WTC11 (cell line): ENCODE measurements around the gene SNX19. TPM values are rescaled to one million over a fixed set of nuclear protein-coding genes. Genes with fewer than 3 reads are reported as not detected.

Source experiments
- ATAC-seq: fragments of 200-7000 bp; cut with Tn5 transposase; 2 replicates; pipeline ENCODE4 v1.10.0; 2021; ENCODE audit warnings: mild to moderate bottlenecking, moderate library complexity
- CTCF ChIA-PET: fragments of 300-600 bp; sonication (Branson Sonifier 250); formaldehyde crosslinking; loops from one replicate; lab custom pipeline; 2021; ENCODE audit warnings: antibody characterized with exemption; lab: Charles Lee
- POLR2A ChIA-PET: fragments of 350-600 bp; sonication (Branson Sonifier 250); formaldehyde crosslinking; loops from one replicate; lab custom pipeline; 2021; ENCODE audit warnings: antibody characterized with exemption; lab: Charles Lee
- DNase-seq: peaks from one replicate; pipeline ENCODE4 v3.0.0; 2021; ENCODE audit warnings: low spot score
- H3K27ac Mint-ChIP-seq: 2 replicates; pipeline ENCODE4 v1.8.0; 2021; ENCODE audit warnings: mixed read lengths
- H3K27me3 Mint-ChIP-seq: 2 replicates; pipeline ENCODE4 v1.8.0; 2021; ENCODE audit warnings: low read depth, mild to moderate bottlenecking, moderate library complexity, mixed read lengths
- H3K36me3 Mint-ChIP-seq: 2 replicates; pipeline ENCODE4 v1.8.0; 2021; ENCODE audit warnings: mixed read lengths
- H3K4me1 Mint-ChIP-seq: 2 replicates; pipeline ENCODE4 v1.8.0; 2022; ENCODE audit warnings: mixed read lengths
- H3K4me3 Mint-ChIP-seq: 2 replicates; pipeline ENCODE4 v1.8.0; 2021; ENCODE audit warnings: mild to moderate bottlenecking, moderate library complexity, mixed read lengths
- H3K9me3 Mint-ChIP-seq: 2 replicates; pipeline ENCODE4 v1.8.0; 2021; ENCODE audit warnings: mixed read lengths
- CREM ChIP-seq: sonication (generic); formaldehyde crosslinking; IDR thresholded peaks from 2 replicates; pipeline ENCODE4 v1.8.1; 2022; ENCODE audit warnings: mild to moderate bottlenecking, missing genetic modification reagents, moderate library complexity
- IRF2 ChIP-seq: sonication (generic); formaldehyde crosslinking; IDR thresholded peaks from 2 replicates; pipeline ENCODE4 v1.8.0; 2022; ENCODE audit warnings: low read depth, missing genetic modification reagents, borderline replicate concordance
- JUN ChIP-seq: sonication (generic); formaldehyde crosslinking; IDR thresholded peaks from 2 replicates; pipeline ENCODE4 v1.8.0; 2023; ENCODE audit warnings: mild to moderate bottlenecking, missing genetic modification reagents
- NFATC4 ChIP-seq: fragments of 250-450 bp; sonication (Bioruptor Pico); IDR thresholded peaks from 2 replicates; pipeline ENCODE4 v1.9.0; 2021; ENCODE audit warnings: mild to moderate bottlenecking
- NR2C2 ChIP-seq: sonication (generic); formaldehyde crosslinking; IDR thresholded peaks from 2 replicates; pipeline ENCODE4 v1.8.0; 2022; ENCODE audit warnings: mild to moderate bottlenecking, missing genetic modification reagents
- OVOL2 ChIP-seq: fragments of 250-450 bp; sonication (Bioruptor Pico); IDR thresholded peaks from 2 replicates; pipeline ENCODE4 v1.9.0; 2021; ENCODE audit warnings: mild to moderate bottlenecking, borderline replicate concordance
- RELA ChIP-seq: sonication (generic); formaldehyde crosslinking; IDR thresholded peaks from 2 replicates; pipeline ENCODE4 v1.8.1; 2022; ENCODE audit warnings: missing genetic modification reagents, mild to moderate bottlenecking, borderline replicate concordance
- RORB ChIP-seq: fragments of 250-450 bp; sonication (Bioruptor Pico); IDR thresholded peaks from 2 replicates; pipeline ENCODE4 v1.9.0; 2021; ENCODE audit warnings: mild to moderate bottlenecking
- SMAD3 ChIP-seq: sonication (generic); formaldehyde crosslinking; IDR thresholded peaks from 2 replicates; pipeline ENCODE4 v1.8.0; 2022; ENCODE audit warnings: missing genetic modification reagents, mild to moderate bottlenecking, borderline replicate concordance
- SMAD4 ChIP-seq: sonication (generic); formaldehyde crosslinking; IDR thresholded peaks from 2 replicates; pipeline ENCODE4 v1.8.0; 2022; ENCODE audit warnings: mild to moderate bottlenecking, missing genetic modification reagents
- TP53 ChIP-seq: sonication (generic); formaldehyde crosslinking; IDR thresholded peaks from 2 replicates; pipeline ENCODE4 v1.8.1; 2023; ENCODE audit warnings: mild to moderate bottlenecking, missing genetic modification reagents
- ZNF138 ChIP-seq: sonication (generic); formaldehyde crosslinking; conservative IDR thresholded peaks from 2 replicates; pipeline ENCODE4 v1.8.1; 2022; ENCODE audit warnings: mild to moderate bottlenecking, moderate library complexity, missing genetic modification reagents
- ZNF263 ChIP-seq: sonication (generic); formaldehyde crosslinking; IDR thresholded peaks from 2 replicates; pipeline ENCODE4 v1.8.1; 2022; ENCODE audit warnings: low read depth, mild to moderate bottlenecking, moderate library complexity, missing genetic modification reagents
- ZNF317 ChIP-seq: sonication (generic); formaldehyde crosslinking; IDR thresholded peaks from 2 replicates; pipeline ENCODE4 v1.8.1; 2023; ENCODE audit warnings: low read depth, mild to moderate bottlenecking, moderate library complexity, missing genetic modification reagents, borderline replicate concordance
- total RNA-seq: library from RNA; stranded (reverse); gene quantifications from 3 replicates; pipeline ENCODE4 v1.2.3, GENCODE V29; 2021
- TF ChIP-seq, protein P1 (sequence below): sonication (generic); formaldehyde crosslinking; IDR thresholded peaks from 2 replicates; pipeline ENCODE4 v1.8.1; 2023; ENCODE audit warnings: mild to moderate bottlenecking, missing genetic modification reagents, moderate library complexity
- TF ChIP-seq, protein P2 (sequence below): fragments of 250-450 bp; sonication (Bioruptor Pico); IDR thresholded peaks from 2 replicates; pipeline ENCODE4 v1.9.0; 2021; ENCODE audit warnings: moderate library complexity, mild to moderate bottlenecking, inconsistent platforms, borderline replicate concordance
- TF ChIP-seq, protein P3 (sequence below): sonication (generic); formaldehyde crosslinking; IDR thresholded peaks from 2 replicates; pipeline ENCODE4 v1.8.1; 2023; ENCODE audit warnings: mild to moderate bottlenecking, moderate library complexity, missing genetic modification reagents
- TF ChIP-seq, protein P4 (sequence below): fragments of 250-450 bp; sonication (Bioruptor Pico); IDR thresholded peaks from 2 replicates; pipeline ENCODE4 v1.9.0; 2021; ENCODE audit warnings: mild to moderate bottlenecking
- TF ChIP-seq, protein P5 (sequence below): sonication (generic); formaldehyde crosslinking; IDR thresholded peaks from 2 replicates; pipeline ENCODE4 v1.8.1; 2023; ENCODE audit warnings: mild to moderate bottlenecking, missing genetic modification reagents
- TF ChIP-seq, protein P6 (sequence below): fragments of 200-600 bp; IDR thresholded peaks from 2 replicates; pipeline ENCODE4 v1.8.0; 2022; ENCODE audit warnings: antibody characterized with exemption

The SNX19 gene
- total RNA-seq, 1 experiment from 2014 or later = 25.2 TPM

DNA sequence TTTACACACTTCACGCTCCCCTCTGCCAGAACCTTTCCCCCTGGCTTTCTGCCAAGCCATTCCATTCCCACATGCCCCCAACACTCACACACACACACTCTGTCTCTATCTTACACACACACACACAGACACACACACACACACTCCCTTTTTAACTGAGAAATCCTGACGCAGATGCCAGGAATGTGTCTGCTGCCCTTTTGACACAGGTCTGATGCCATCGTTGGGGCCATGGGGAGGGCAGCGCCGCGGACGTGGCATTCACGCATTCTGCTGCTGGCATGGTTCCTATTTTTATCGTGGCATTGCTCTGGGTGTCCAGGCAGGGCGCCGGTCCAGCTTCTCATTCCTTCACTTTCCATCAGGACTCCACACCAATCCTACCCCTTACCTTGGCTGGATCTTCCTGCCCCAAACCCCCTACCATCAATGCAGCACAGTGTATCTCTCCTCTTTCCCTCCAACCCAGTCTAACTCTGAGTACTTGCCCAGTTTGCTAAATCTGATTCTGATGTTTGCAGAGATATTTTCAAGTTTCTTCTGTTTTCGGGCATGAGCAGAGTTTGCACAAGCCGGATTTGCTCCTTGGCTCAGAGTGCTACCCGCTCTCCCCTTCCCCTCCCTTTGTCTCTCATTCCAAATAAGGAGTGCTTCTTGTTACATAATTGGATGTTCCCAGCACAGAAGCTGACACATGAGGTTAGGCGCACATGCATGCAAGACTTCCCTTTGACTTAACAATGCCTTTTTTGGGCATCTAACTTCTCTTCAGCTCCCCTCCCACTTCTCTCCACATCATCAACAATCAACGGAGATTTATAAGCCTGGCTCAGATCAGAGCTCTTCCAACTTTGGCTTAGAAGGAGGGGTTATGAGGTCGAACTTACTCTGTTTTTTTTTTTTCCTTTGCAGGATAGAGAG lies 18.8 kb downstream of the SNX19 start:
- Mint-ChIP-seq H3K27ac (0 out of 2 replicates have a peak overlapping the region, but pooled peaks have one; percentile 13), H3K4me1 (peaks cover 15% of the 10 kb centered on the region), H3K4me3 (no peak overlapping the region), H3K27me3 (no peaks in the 10 kb centered on the region), H3K36me3 (peaks cover 59% of the 10 kb centered on the region), H3K9me3 (no peaks in the 10 kb centered on the region)
- ChIA-PET POLR2A (no interaction called here), CTCF (no interaction called here)
- DNase-seq (no peak), ATAC-seq (no peak)
- TF ChIP-seq JUN (CRISPR knock-in tag) = no peak
- TF ChIP-seq RELA (CRISPR knock-in tag) = no peak
- TF ChIP-seq TP53 (CRISPR knock-in tag) = no peak
- no peak for TF ChIP-seq ZNF138 (CRISPR knock-in tag)
- no peak for TF ChIP-seq IRF2
- TF ChIP-seq OVOL2 (CRISPR knock-in tag) = no peak
- TF ChIP-seq, protein P1, sequence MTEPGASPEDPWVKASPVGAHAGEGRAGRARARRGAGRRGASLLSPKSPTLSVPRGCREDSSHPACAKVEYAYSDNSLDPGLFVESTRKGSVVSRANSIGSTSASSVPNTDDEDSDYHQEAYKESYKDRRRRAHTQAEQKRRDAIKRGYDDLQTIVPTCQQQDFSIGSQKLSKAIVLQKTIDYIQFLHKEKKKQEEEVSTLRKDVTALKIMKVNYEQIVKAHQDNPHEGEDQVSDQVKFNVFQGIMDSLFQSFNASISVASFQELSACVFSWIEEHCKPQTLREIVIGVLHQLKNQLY (CRISPR knock-in tag) = no peak
- TF ChIP-seq CREM (CRISPR knock-in tag) = no peak
- no peak for TF ChIP-seq NR2C2 (CRISPR knock-in tag)
- no peak for TF ChIP-seq ZNF263
- TF ChIP-seq, protein P2, sequence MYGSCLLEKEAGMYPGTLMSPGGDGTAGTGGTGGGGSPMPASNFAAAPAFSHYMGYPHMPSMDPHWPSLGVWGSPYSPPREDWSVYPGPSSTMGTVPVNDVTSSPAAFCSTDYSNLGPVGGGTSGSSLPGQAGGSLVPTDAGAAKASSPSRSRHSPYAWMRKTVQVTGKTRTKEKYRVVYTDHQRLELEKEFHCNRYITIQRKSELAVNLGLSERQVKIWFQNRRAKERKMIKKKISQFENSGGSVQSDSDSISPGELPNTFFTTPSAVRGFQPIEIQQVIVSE (CRISPR knock-in tag) = no peak
- TF ChIP-seq SMAD3 (CRISPR knock-in tag) = no peak
- TF ChIP-seq, protein P3, sequence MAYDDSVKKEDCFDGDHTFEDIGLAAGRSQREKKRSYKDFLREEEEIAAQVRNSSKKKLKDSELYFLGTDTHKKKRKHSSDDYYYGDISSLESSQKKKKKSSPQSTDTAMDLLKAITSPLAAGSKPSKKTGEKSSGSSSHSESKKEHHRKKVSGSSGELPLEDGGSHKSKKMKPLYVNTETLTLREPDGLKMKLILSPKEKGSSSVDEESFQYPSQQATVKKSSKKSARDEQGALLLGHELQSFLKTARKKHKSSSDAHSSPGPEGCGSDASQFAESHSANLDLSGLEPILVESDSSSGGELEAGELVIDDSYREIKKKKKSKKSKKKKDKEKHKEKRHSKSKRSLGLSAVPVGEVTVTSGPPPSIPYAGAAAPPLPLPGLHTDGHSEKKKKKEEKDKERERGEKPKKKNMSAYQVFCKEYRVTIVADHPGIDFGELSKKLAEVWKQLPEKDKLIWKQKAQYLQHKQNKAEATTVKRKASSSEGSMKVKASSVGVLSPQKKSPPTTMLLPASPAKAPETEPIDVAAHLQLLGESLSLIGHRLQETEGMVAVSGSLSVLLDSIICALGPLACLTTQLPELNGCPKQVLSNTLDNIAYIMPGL (CRISPR knock-in tag) = no peak
- TF ChIP-seq, protein P4, sequence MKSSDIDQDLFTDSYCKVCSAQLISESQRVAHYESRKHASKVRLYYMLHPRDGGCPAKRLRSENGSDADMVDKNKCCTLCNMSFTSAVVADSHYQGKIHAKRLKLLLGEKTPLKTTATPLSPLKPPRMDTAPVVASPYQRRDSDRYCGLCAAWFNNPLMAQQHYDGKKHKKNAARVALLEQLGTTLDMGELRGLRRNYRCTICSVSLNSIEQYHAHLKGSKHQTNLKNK (CRISPR knock-in tag) = no peak
- TF ChIP-seq, protein P5, sequence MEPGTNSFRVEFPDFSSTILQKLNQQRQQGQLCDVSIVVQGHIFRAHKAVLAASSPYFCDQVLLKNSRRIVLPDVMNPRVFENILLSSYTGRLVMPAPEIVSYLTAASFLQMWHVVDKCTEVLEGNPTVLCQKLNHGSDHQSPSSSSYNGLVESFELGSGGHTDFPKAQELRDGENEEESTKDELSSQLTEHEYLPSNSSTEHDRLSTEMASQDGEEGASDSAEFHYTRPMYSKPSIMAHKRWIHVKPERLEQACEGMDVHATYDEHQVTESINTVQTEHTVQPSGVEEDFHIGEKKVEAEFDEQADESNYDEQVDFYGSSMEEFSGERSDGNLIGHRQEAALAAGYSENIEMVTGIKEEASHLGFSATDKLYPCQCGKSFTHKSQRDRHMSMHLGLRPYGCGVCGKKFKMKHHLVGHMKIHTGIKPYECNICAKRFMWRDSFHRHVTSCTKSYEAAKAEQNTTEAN (CRISPR knock-in tag) = no peak
- TF ChIP-seq NFATC4 (CRISPR knock-in tag) = no peak
- no peak for TF ChIP-seq ZNF317 (CRISPR knock-in tag)
- TF ChIP-seq, protein P6, sequence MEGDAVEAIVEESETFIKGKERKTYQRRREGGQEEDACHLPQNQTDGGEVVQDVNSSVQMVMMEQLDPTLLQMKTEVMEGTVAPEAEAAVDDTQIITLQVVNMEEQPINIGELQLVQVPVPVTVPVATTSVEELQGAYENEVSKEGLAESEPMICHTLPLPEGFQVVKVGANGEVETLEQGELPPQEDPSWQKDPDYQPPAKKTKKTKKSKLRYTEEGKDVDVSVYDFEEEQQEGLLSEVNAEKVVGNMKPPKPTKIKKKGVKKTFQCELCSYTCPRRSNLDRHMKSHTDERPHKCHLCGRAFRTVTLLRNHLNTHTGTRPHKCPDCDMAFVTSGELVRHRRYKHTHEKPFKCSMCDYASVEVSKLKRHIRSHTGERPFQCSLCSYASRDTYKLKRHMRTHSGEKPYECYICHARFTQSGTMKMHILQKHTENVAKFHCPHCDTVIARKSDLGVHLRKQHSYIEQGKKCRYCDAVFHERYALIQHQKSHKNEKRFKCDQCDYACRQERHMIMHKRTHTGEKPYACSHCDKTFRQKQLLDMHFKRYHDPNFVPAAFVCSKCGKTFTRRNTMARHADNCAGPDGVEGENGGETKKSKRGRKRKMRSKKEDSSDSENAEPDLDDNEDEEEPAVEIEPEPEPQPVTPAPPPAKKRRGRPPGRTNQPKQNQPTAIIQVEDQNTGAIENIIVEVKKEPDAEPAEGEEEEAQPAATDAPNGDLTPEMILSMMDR = no peak
- no peak for TF ChIP-seq SMAD4
- TF ChIP-seq RORB (CRISPR knock-in tag) = no peak
